Activated CD4-positive, alpha-beta memory T cell treated with anti-CD3 and anti-CD28 coated beads, Interleukin-2, amount 10 ng/mL, durations not matched to agents 7 days and 5 days (primary cell): ENCODE data around the gene DHDH. TPM values are rescaled to one million over a fixed set of nuclear protein-coding genes. Genes with fewer than 3 reads are reported as not detected.
"Not testable (repeated sequence)": the region's sequence is repeated elsewhere in the genome, so short reads cannot be mapped to it uniquely, and the experiment has no call there.

Source experiments
- CTCF ChIA-PET: fragments of 350-600 bp; sonication (Branson Sonifier 250); formaldehyde crosslinking; loops from one replicate; lab custom pipeline; 2021; ENCODE audit warnings: antibody characterized with exemption, inconsistent platforms; lab: Charles Lee
- POLR2A ChIA-PET: fragments of 350-600 bp; sonication (Branson Sonifier 250); formaldehyde crosslinking; loops from one replicate; lab custom pipeline; 2021; ENCODE audit warnings: antibody characterized with exemption; lab: Charles Lee
- DNase-seq: peaks from one replicate; pipeline ENCODE4 v3.0.0-alpha.2; 2020
- H3K27ac Mint-ChIP-seq: one replicate; pipeline ENCODE4 v1.8.0; 2021; ENCODE audit warnings: mild to moderate bottlenecking, mixed read lengths
- H3K27me3 Mint-ChIP-seq: one replicate; pipeline ENCODE4 v1.8.0; 2021; ENCODE audit warnings: mixed read lengths
- H3K36me3 Mint-ChIP-seq: one replicate; pipeline ENCODE4 v1.8.0; 2021; ENCODE audit warnings: low read depth, mixed read lengths
- H3K4me1 Mint-ChIP-seq: one replicate; pipeline ENCODE4 v1.8.0; 2021; ENCODE audit warnings: mixed read lengths
- H3K4me3 Mint-ChIP-seq: one replicate; pipeline ENCODE4 v1.8.0; 2021; ENCODE audit warnings: mild to moderate bottlenecking, mixed read lengths
- H3K9me3 Mint-ChIP-seq: one replicate; pipeline ENCODE4 v1.8.0; 2021; ENCODE audit warnings: mixed read lengths
- total RNA-seq, 2 experiments: library from RNA; stranded (reverse); gene quantifications; one replicate each; pipeline ENCODE4 v1.2.3, GENCODE V29; 2021

Gene DHDH
- total RNA-seq, 2 experiments from 2014 or later, result 1.6 to 2.9 TPM

- H3K4me1 Mint-ChIP-seq, H3K27ac Mint-ChIP-seq, H3K4me3 Mint-ChIP-seq, H3K27me3 Mint-ChIP-seq, H3K9me3 Mint-ChIP-seq, DNase-seq: not testable (repeated sequence)
- H3K36me3 Mint-ChIP-seq, result peaks cover 44% of the 10 kb centered on the region
- POLR2A ChIA-PET, result interaction anchor here (1.2 kb wide), 1 partner anchor 19 kb away, joined by 10 read pairs; the partner anchor contains the start of gene NUCB1
- CTCF ChIA-PET, result interaction anchor here (1.0 kb wide), 1 partner anchor 78 kb away, joined by 3 read pairs; no protein-coding TSS in a partner anchor
These were observed 14.2 kb upstream of the DHDH start for GRCh38 chr19:48919271-48919670.

GRCh38 chr19:48920949-48921348, 12.6 kb upstream of the DHDH start:
- H3K27ac Mint-ChIP-seq, result no peak overlapping the region
- H3K4me3 Mint-ChIP-seq, result no peak overlapping the region
- H3K27me3 Mint-ChIP-seq, result no peaks in the 10 kb centered on the region
- ChIA-PET POLR2A (interaction anchor here (0.9 kb wide), 2 partner anchors 10 to 21 kb away, joined by 3 read pairs; partner anchors contain the start of gene NUCB1), CTCF (interaction anchor here (0.6 to 0.9 kb wide), 2 partner anchors 59 to 73 kb away, joined by 3 to 4 read pairs; partner anchors contain the start of genes GYS1 and RUVBL2)
- no peaks in the 10 kb centered on the region for H3K9me3 Mint-ChIP-seq
- no peak for DNase-seq
- no peaks in the 10 kb centered on the region for H3K4me1 Mint-ChIP-seq
- H3K36me3 Mint-ChIP-seq, result peaks cover 36% of the 10 kb centered on the region

DNA sequence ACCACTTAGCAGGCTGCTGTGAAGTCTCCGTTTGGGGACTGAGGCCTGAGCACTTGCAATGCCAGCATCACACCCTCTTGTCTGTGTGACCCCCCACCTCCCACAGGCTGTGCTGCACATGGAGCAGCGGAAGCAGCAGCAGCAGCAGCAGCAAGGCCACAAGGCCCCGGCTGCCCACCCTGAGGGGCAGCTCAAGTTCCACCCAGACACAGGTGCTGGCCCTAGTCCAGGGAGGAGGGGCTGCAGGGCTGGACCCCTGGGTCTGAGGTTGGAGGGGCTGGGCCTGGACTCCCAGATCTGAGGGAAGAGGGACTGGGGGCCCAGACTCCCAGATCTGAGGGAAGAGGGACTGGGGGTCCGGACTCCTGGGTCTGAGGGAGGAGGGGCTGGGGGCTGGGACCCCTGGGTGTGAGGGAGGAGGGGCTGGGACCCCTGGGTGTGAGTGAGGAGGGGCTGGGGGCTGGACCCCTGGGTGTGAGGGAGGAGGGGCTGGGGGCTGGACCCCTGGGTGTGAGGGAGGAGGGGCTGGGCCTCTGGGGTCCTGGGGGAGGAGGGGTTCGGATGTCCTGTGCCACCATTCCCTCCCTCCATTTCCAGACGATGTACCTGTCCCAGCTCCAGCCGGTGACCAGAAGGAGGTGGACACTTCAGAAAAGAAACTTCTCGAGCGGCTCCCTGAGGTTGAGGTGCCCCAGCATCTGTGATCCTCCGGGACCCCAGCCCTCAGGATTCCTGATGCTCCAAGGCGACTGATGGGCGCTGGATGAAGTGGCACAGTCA, 11.6 kb upstream of the DHDH start:
- Mint-ChIP-seq H3K27me3 (no peaks in the 10 kb centered on the region), H3K36me3 (peaks cover 32% of the 10 kb centered on the region), H3K4me3 (no peak overlapping the region), H3K9me3 (no peaks in the 10 kb centered on the region), H3K4me1 (peaks cover 5% of the 10 kb centered on the region), H3K27ac (no peak overlapping the region)
- CTCF ChIA-PET, result no interaction called here
- no peak for DNase-seq
- POLR2A ChIA-PET, result interaction anchor here (0.9 kb wide), 2 partner anchors 11 to 22 kb away, joined by 3 read pairs; partner anchors contain the start of gene NUCB1

DNA sequence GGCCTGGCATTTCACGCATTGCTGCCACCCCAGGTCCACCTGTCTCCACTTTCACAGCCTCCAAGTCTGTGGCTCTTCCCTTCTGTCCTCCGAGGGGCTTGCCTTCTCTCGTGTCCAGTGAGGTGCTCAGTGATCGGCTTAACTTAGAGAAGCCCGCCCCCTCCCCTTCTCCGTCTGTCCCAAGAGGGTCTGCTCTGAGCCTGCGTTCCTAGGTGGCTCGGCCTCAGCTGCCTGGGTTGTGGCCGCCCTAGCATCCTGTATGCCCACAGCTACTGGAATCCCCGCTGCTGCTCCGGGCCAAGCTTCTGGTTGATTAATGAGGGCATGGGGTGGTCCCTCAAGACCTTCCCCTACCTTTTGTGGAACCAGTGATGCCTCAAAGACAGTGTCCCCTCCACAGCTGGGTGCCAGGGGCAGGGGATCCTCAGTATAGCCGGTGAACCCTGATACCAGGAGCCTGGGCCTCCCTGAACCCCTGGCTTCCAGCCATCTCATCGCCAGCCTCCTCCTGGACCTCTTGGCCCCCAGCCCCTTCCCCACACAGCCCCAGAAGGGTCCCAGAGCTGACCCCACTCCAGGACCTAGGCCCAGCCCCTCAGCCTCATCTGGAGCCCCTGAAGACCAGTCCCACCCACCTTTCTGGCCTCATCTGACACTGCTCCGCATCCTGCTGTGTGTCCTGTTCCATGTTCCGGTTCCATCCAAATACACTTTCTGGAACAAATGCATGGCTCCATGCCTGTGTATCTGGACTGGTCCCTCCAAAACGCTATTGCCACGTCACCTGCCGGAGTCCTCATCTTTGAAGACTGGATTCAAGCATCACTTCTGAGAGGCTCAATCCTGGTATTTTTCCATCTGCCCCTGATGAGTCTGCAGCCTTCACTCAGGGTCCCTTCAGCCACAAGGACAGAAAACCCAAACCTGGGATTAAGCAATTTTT, 10.7 kb upstream of the DHDH start:
- ChIA-PET CTCF (no interaction called here), POLR2A (no interaction called here)
- Mint-ChIP-seq H3K9me3 (no peaks in the 10 kb centered on the region), H3K4me3 (no peak overlapping the region), H3K27me3 (no peaks in the 10 kb centered on the region), H3K36me3 (peaks cover 27% of the 10 kb centered on the region), H3K4me1 (peaks cover 7% of the 10 kb centered on the region), H3K27ac (no peak overlapping the region)
- DNase-seq, result no peak

DNA sequence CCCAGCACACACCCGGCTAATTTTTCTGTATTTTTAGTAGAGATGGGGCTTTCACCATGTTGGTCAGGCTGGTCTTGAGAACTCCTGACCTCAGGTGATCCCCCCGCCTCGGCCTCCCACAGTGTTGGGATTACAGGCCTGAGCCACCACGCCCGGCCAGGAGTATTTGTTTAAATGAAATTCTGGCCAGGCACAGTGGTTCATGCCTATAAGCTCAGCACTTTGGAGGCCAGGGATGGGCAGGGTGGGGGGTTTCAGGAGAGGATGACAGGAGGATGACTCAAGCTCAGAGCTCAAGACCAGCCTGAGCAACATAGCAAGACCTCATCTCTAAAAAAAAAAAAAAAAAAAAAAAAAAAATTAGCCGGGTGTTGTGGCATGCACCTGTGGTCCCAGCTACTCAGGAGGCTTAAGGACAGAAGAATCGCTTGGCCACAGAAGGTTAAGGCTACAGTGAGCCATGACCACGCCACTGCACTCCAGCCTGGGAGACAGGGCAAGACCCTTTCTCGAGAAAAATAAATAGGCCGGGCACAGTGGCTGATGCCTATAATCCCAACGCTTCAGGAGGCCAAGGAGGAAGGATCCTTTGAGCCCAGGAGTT, 8.2 kb upstream of the DHDH start:
- H3K36me3 Mint-ChIP-seq, result peaks cover 13% of the 10 kb centered on the region
- no peak overlapping the region for H3K4me3 Mint-ChIP-seq
- CTCF ChIA-PET, result interaction anchor here (1.1 kb wide), 1 partner anchor 82 kb away, joined by 4 read pairs; no protein-coding TSS in a partner anchor
- H3K27me3 Mint-ChIP-seq, result no peaks in the 10 kb centered on the region
- POLR2A ChIA-PET, result interaction anchor here (1.2 to 2.4 kb wide), 3 partner anchors 9 to 25 kb away, joined by 4 to 9 read pairs (median 4); partner anchors contain the start of gene NUCB1
- no peak for DNase-seq
- H3K4me1 Mint-ChIP-seq, result peaks cover 7% of the 10 kb centered on the region
- H3K9me3 Mint-ChIP-seq, result no peaks in the 10 kb centered on the region
- no peak overlapping the region for H3K27ac Mint-ChIP-seq

- not testable (repeated sequence) for H3K4me1 Mint-ChIP-seq, H3K4me3 Mint-ChIP-seq, DNase-seq, H3K27me3 Mint-ChIP-seq, H3K27ac Mint-ChIP-seq, H3K9me3 Mint-ChIP-seq
- ChIA-PET CTCF (interaction anchor here (1.1 kb wide), 1 partner anchor 83 kb away, joined by 4 read pairs; no protein-coding TSS in a partner anchor), POLR2A (interaction anchor here (0.6 to 2.4 kb wide), 4 partner anchors 9 to 85 kb away, joined by 3 to 9 read pairs (median 4); partner anchors contain the start of gene NUCB1)
- peaks cover 13% of the 10 kb centered on the region for H3K36me3 Mint-ChIP-seq
These were observed 7.6 kb upstream of the DHDH start for GRCh38 chr19:48925890-48926289.

DNA sequence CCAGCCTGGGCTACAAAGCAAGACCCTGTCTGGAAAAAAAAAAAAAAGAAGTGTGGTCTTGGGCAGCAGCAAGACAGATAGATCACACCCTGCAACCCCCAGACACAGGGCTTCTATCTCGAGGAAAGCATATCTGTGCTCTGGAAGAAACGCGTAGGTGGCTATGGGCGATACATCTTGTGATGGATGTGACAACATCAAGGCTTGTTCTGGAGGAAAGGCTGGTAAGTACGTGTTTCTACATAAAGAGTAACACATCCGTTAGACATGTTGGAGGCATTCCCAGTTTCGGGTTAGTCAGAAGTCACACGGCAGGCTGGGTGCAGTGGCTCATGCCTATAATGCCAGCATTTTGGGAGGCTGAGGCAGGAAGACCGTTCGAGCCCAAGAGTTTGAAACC, 6.6 kb upstream of the DHDH start:
- CTCF ChIA-PET, result no interaction called here

DNA sequence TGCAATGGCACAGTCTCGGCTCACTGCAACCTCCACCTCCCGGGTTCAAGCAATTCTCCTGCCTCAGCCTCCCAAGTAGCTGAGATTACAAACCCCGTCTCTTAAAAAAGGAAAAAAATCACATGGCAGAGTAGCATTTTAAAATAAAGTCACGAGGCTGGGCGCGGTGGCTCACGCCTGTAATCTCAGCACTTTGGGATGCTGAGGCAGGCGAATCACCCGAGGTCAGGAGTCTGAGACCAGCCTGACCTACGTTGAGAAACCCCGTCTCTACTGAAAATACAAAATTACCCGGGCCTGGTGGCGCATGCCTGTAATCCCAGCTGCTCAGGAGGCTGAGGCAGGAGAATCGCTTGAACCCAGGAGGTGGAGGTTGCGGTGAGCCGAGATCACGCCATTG, 5.8 kb upstream of the DHDH start:
- not testable (repeated sequence) for H3K27ac Mint-ChIP-seq, H3K9me3 Mint-ChIP-seq, H3K4me1 Mint-ChIP-seq, H3K4me3 Mint-ChIP-seq, H3K36me3 Mint-ChIP-seq, H3K27me3 Mint-ChIP-seq, DNase-seq
- ChIA-PET CTCF (interaction anchor here (1.0 to 1.5 kb wide), 2 partner anchors 43 to 66 kb away, joined by 3 to 5 read pairs; partner anchors contain the start of genes GYS1 and RUVBL2), POLR2A (interaction anchor here (0.7 to 1.2 kb wide), 3 partner anchors 25 to 118 kb away, joined by 3 read pairs; no protein-coding TSS in a partner anchor)

More for the DNA sequence above, 6.6 kb upstream of the DHDH start:
- Mint-ChIP-seq H3K27ac (peak overlapping the region; percentile 26), H3K9me3 (no peaks in the 10 kb centered on the region), H3K27me3 (no peaks in the 10 kb centered on the region), H3K4me3 (peak overlapping the region; percentile 27), H3K36me3 (peaks cover 8% of the 10 kb centered on the region), H3K4me1 (peaks cover 7% of the 10 kb centered on the region)
- DNase-seq, result no peak
- POLR2A ChIA-PET, result interaction anchor here (1.0 to 1.6 kb wide), 2 partner anchors 10 to 26 kb away, joined by 3 to 4 read pairs; no protein-coding TSS in a partner anchor

- CTCF ChIA-PET, result interaction anchor here (1.0 to 1.5 kb wide), 2 partner anchors 42 to 65 kb away, joined by 3 to 5 read pairs; partner anchors contain the start of genes GYS1 and RUVBL2
- POLR2A ChIA-PET, result interaction anchor here (0.8 to 1.2 kb wide), 2 partner anchors 25 to 42 kb away, joined by 3 read pairs; no protein-coding TSS in a partner anchor
- H3K4me3 Mint-ChIP-seq, result no peak overlapping the region
These were observed 5.1 kb upstream of the DHDH start for GRCh38 chr19:48928164-48929025.

GRCh38 chr19:48934837-48935236, 1.3 kb downstream of the DHDH start:
- Mint-ChIP-seq H3K27ac (no peak overlapping the region), H3K4me1 (peaks cover 20% of the 10 kb centered on the region), H3K36me3 (peaks cover 2% of the 10 kb centered on the region), H3K27me3 (peaks cover 3% of the 10 kb centered on the region), H3K9me3 (no peaks in the 10 kb centered on the region), H3K4me3 (no peak overlapping the region)
- CTCF ChIA-PET, result no interaction called here
- no peak for DNase-seq
- POLR2A ChIA-PET, result no interaction called here

More at GRCh38 chr19:48928164-48929025, 5.1 kb upstream of the DHDH start:
- H3K36me3 Mint-ChIP-seq, result no peaks in the 10 kb centered on the region
- peaks cover 12% of the 10 kb centered on the region for H3K4me1 Mint-ChIP-seq
- no peak overlapping the region for H3K27ac Mint-ChIP-seq
- peaks cover 3% of the 10 kb centered on the region for H3K27me3 Mint-ChIP-seq
- no peaks in the 10 kb centered on the region for H3K9me3 Mint-ChIP-seq
- no peak for DNase-seq

DNA sequence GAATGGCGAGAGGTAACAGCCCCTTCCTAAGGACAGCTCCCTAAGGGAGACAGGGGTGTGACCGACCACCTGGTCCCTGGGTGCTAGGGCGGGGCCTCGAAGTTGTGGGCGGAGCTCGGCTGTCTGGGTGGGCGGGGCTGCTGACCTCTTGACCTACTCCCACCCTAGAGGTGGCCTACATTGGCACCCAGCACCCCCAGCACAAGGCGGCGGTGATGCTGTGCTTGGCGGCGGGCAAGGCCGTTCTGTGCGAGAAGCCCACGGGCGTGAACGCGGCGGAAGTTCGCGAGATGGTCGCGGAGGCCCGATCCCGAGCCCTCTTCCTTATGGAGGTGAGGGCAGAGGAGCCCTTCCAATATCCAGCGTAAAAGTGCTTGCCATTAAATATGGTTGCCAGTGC, 2.4 kb downstream of the DHDH start:
- DNase-seq, result no peak
- H3K36me3 Mint-ChIP-seq, result peaks cover 2% of the 10 kb centered on the region
- POLR2A ChIA-PET, result no interaction called here
- CTCF ChIA-PET, result interaction anchor here (0.6 to 0.7 kb wide), 4 partner anchors 14 to 258 kb away, joined by 3 to 4 read pairs (median 3); no protein-coding TSS in a partner anchor
- peaks cover 3% of the 10 kb centered on the region for H3K27me3 Mint-ChIP-seq
- H3K27ac Mint-ChIP-seq, result no peak overlapping the region
- H3K4me1 Mint-ChIP-seq, result peaks cover 20% of the 10 kb centered on the region
- H3K9me3 Mint-ChIP-seq, result peaks cover 2% of the 10 kb centered on the region
- no peak overlapping the region for H3K4me3 Mint-ChIP-seq
